GM19099 (cell line): ENCODE measurements around the gene TEX10.

Source experiments
- POLR2A ChIP-seq: IDR thresholded peaks from 3 replicates; pipeline ENCODE4 v1.6.1; 2011; ENCODE audit warnings: low read depth; ENCODE audit not compliant: insufficient read length; ENCODE audit errors: extremely low read depth

Gene TEX10

GRCh38 chr9:100295240-100295639 lies 57.5 kb downstream of the TEX10 start:
- no peak for TF ChIP-seq POLR2A

DNA sequence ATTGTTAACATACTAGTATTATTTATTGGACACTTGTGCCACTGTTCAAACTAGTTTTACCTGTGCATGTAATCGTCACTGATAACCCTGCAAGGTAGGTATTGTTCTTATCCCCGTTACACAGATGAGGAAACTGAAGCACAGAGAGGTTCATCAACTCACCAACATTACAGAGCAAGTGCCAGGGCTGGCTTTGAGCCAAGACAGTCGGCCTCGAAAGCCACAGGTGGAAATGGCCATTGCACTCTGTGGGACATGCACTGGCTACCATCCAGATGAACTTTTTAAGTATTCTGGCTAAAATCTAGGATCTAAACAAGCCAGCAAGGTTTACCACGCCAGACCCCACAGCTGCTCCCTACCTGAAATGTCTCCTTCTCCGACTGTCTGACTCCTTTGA lies 57.9 kb downstream of the TEX10 start:
- TF ChIP-seq POLR2A, result no peak

- no peak for TF ChIP-seq POLR2A
Measured at GRCh38 chr9:100294341-100294740, 58.4 kb downstream of the TEX10 start.

DNA sequence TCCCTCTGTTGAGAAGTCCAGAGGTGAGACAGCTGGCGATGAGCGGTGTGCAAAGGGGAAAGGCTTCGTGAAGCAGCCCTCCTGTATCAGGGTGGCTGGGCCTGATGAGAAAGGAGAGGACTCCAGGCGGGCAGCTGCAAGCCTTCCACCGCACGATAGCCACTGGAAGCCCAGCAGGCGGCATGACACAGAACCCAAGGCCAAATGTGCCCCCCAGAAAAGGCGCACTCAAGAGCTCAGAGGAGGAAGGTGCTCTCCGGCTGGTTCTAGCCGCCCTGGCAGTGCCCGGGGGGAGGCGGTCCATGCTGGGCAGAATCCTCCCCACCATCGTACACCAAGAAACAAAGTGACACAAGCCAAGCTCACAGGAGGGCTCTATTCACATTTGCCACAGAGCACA lies 60.3 kb downstream of the TEX10 start:
- TF ChIP-seq POLR2A, result no peak

DNA sequence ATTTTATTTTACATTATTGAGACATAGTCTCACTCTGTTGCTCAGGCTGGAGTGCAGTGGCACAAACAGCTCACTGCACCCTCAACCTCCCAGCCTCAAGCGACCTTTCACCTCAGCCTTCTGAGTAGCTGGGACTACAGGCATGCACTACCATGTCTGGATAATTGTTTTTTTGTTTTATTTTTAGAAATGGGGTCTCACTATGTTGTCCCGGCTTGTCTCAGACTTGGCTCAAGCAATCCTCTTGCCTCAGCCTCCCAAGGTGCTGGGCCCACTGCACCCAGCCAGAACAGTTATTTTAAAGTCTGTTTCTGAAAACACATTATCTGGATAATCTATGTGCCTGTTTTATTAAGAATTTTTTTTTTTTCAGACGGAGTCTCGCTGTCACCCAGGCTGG lies 62.0 kb downstream of the TEX10 start:
- TF ChIP-seq POLR2A, result no peak

DNA sequence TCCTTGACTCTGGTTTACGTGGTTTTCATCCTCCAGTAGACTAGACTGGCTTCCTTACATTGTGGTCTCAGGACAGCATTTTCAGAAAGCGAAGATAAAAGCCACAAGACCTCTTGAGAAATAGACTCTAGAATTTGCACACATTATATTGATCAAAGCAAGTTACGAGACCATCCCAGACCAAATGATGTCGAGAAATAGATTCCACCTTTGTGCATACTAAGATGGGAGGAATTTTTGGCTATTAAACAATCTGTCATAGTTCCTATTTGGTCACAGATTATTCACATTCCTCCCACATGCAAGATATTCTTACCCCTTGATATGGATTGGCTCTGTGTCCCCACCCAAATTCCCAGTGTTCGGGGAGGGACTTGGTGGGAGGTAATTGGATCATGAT lies 65.6 kb downstream of the TEX10 start:
- TF ChIP-seq POLR2A, result no peak

DNA sequence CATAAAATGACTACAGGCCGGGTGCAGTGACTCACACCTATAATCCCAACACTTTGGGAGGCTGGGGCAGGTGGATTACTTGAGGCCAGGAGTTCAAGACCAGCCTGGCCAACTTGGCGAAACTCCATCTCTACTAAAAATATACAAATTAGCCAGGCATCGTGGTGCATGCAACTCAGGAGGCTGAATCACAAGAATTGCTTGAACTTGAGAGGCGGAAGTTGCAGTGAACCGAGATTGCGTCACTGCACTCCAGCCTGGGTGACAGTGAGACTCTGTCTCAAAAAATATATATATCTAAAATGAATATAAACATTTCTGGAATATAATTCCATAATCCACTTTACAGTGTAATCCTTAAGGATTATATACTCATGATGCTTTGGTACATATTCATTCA lies 66.5 kb downstream of the TEX10 start:
- TF ChIP-seq POLR2A, result no peak

GRCh38 chr9:100285601-100286000 lies 67.1 kb downstream of the TEX10 start:
- no peak for TF ChIP-seq POLR2A

- TF ChIP-seq POLR2A, result no peak
Measured at GRCh38 chr9:100285080-100285479, 67.7 kb downstream of the TEX10 start.

GRCh38 chr9:100284247-100284646 lies 68.5 kb downstream of the TEX10 start:
- TF ChIP-seq POLR2A, result no peak

DNA sequence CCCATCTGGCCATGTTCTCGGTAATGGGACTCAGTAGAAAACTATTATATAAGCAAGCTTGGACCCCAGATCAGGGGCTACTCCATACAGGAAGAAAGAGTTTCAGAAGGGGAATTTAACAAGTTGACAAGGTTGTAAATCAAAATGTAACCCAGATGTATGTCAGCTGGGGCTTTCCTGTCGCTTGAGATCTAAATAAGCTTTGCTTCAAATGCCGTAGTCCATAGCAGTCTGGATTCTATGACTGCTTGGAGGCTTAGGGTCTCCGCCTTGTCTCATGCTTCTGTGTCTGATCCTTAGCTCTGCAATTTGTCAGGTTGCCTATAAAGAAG lies 70.4 kb downstream of the TEX10 start:
- TF ChIP-seq POLR2A, result no peak

DNA sequence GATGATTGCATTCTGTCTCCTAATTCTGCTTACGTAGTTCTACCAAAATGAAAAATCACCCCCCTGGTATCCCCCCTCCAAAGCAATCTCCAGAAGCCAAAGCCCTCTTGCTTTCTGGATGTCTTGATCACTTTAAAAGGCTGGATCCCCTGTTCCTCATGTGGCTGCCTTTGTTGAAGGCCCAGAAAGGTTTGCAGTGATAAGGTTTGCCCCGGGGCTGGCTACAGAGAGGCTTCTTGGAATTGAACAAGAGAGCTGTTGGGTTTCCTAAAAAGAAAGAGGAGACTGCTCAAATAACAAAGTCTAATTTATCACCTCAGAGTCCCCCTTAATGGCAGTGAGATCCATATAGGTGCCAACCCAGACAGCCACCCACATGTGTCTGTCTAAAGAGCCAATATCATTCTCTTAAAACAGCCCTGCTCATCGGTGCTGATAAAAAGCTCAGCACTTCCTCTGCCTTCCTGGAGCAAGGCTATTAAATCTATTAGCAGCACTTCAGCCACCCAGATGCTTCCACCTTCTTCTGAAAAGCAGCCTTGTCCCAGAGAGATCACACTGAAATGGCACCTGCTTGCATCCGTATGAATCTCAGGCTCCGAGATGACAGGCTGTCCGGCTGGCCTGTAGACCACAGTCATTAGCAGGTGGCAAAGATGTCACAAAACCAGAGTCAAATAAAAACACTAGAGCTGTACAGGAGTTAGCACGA lies 70.9 kb downstream of the TEX10 start:
- no peak for TF ChIP-seq POLR2A

GRCh38 chr9:100281066-100281465 lies 71.7 kb downstream of the TEX10 start:
- no peak for TF ChIP-seq POLR2A

- no peak for TF ChIP-seq POLR2A
Measured at GRCh38 chr9:100277166-100277979, 75.4 kb downstream of the TEX10 start.

- no peak for TF ChIP-seq POLR2A
Measured at GRCh38 chr9:100269656-100270055, 83.1 kb downstream of the TEX10 start.

- no peak for TF ChIP-seq POLR2A
Measured at GRCh38 chr9:100268271-100268670, 84.5 kb downstream of the TEX10 start.
